Left colon (tissue), 2 donors: ENCODE measurements around the gene REEP1. TPM values are rescaled to one million over a fixed set of nuclear protein-coding genes. Genes with fewer than 3 reads are reported as not detected.

Experiments used
- ATAC-seq: fragments of 200-7000 bp; cut with Tn5 transposase; one replicate; pipeline ENCODE4 v1.9.1; 2020; ENCODE audit warnings: mild to moderate bottlenecking, moderate library complexity
- DNase-seq, 2 donors: peaks; one replicate each; pipeline ENCODE4 v3.0.0-alpha.2; 2020
- intact Hi-C, 2 donors: fragments of 100-400 bp; cut with DNase I in 1 of 2; cut with micrococcal nuclease in 1 of 2; formaldehyde crosslinking; loops; one replicate each; pipeline versions ENCODE4 v1.11.2 to v1.14.0; 2022; cut with DNase I, micrococcal nuclease
- microRNA-seq, 2 donors: library from miRNA; unstranded; fragments of <30 nt; microRNA quantifications; one replicate each; pipeline versions ENCODE4 v1.1.0 to v1.2.0, GENCODE V29; 2020
- total RNA-seq, 2 donors: library from RNA; stranded (reverse); fragmentation: NEBNext Ultra II Directional; extraction: Animal tissue kit (Norgen Biotek cat#: 25700); gene quantifications; one replicate each; pipeline ENCODE4 v1.2.1, GENCODE V29; 2021
- donor health status: DM: no; HTN: no; CAD: no.
- donor health status: DM: yes; HTN: yes; CAD: no.

REEP1 gene
- total RNA-seq, 2 donors from 2014 or later: 4.2 to 7.1 TPM

- ATAC-seq: no peak
- intact Hi-C loops: no loop called here
Observed at GRCh38 chr2:86193901-86194567, 143.4 kb downstream of the REEP1 start.

GRCh38 chr2:86189782-86190416 lies 147.5 kb downstream of the REEP1 start:
- DNase-seq (no peak), ATAC-seq (no peak)
- intact Hi-C loops: no loop called here

More at GRCh38 chr2:86193901-86194567, 143.4 kb downstream of the REEP1 start:
- no peak for DNase-seq

DNA sequence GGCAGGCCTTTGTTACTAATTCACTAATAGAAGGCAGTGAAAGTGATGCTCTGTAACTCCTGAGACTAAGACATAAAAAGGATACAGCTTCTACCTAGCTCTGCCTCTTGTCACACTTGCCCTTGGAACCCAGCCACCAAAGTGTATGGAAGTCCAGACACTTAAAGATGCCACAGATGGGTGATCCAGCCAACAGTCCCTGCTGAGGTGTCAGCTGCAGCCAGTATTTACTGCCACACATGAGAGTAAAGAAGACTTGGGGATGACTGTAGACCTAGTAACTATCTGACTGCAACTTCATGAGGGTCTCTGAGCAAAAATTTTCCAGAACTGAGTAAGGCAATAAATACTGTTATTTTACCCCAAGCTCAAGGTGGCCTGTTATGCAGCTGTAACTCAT lies 151.0 kb downstream of the REEP1 start:
- no peak for ATAC-seq
- DNase-seq: no peak
- intact Hi-C loops: no loop called here

DNA sequence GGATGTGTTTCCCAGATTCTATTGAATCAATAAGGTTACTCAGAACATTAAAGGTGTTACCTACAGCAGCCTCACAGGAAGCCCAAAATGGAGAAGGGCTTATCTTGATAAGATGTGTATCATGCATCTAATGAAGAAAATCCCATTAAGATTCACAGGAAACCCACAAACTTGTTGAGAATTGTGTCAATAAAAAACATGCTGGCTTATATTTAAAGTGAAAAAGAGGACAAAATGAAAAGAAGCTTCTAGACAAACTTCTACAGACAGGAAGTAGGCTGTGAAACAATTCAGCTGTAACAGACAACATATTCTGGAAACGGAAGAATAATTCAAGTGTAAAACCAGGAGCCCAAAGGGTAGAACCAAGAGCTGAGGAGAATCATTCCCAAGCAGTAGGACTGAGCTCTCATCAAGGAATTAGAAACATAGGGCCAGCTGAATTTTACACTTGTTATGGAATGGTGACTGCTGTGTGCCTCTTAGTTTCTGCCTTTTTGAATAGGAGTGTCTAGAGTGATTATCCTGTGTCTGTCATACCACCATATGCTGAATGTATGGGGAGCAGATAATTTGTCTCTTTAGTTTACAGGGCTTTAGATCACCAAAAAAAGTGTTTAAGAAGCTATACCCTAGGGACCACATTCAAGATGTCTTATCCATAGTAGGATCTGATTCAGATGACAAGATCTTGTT lies 151.8 kb downstream of the REEP1 start:
- intact Hi-C loops: no loop called here
- no peak for ATAC-seq
- no peak for DNase-seq

DNA sequence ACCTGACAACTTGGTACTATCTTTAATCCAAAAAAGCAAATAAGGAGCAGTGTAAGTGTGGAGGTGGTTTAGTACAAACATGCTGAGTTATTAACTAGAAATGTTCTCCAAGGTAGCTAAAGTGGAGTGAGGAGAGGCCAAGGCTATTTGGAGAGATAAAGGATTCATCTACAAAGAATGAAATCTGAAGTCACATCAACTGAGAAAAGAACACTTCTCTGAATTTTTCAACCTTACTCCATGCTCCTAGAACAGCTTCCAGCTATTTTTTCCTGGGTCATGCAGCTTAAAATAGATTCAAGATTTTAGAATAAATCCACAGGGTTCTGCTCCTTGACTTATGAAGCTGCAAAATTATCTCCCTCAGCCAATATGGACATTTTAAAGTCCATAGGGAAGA lies 160.8 kb downstream of the REEP1 start:
- no peak for ATAC-seq
- intact Hi-C loops: no loop called here

GRCh38 chr2:86175828-86176227 lies 161.6 kb downstream of the REEP1 start:
- ATAC-seq (no peak), DNase-seq (no peak)
- intact Hi-C loops: no loop called here

More for the DNA sequence above, 160.8 kb downstream of the REEP1 start:
- no peak for DNase-seq

DNA sequence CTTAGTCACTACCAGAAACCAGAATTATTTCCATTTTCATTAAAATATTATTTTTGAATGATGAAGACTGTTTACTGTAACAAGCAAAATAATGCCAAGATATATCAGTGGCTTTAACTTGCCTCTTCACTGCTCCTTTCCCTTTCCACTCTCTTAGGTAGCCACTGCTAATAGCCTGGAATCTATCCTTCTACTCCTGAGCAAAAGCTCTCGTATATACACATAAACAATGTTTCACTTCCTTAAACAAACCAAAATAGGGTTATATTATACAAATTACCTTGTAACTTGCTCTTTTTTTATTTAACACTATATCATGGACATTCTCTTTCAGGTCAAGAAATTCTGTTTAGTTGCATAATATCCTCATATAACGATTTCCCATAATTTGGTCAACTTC lies 163.0 kb downstream of the REEP1 start:
- no peak for ATAC-seq
- intact Hi-C loops: no loop called here
- DNase-seq: no peak

- intact Hi-C loops: no loop called here
- DNase-seq (no peak), ATAC-seq (no peak)
Observed at GRCh38 chr2:86172610-86173009, 164.8 kb downstream of the REEP1 start.

- intact Hi-C loops: no loop called here
- no peak for DNase-seq
- ATAC-seq: no peak
Observed at GRCh38 chr2:86171295-86171694, 166.1 kb downstream of the REEP1 start.

GRCh38 chr2:86170449-86170848 lies 167.0 kb downstream of the REEP1 start:
- intact Hi-C loops: no loop called here
- ATAC-seq (no peak), DNase-seq (no peak)

Small RNA genes within 50 kb of the gene (microRNA-seq; reads per million reads assigned to microRNA genes)
- 0 to 0.53 reads per million in 2 donors for gene MIR4779

Other genes with a start within 250 kb of the REEP1 start
- gene POLR1A, start 231.7 kb downstream of the REEP1 start, total RNA-seq: 10 to 100 TPM; 18.4 to 29.9 TPM
- gene PTCD3, start 231.4 kb downstream of the REEP1 start, total RNA-seq: 100 to 1,000 TPM in 1 of 2 donors, 10 to 100 TPM in 1; 73.8 to 101 TPM
- 100 to 1,000 TPM; 107 to 137 TPM for gene IMMT, start 142.2 kb downstream of the REEP1 start, total RNA-seq
- gene MRPL35, start 138.2 kb downstream of the REEP1 start, total RNA-seq: 10 to 100 TPM; 62.7 to 81.9 TPM
- 10 to 100 TPM; 33.0 to 56.6 TPM for gene KDM3A, start 103.7 kb upstream of the REEP1 start, total RNA-seq
- gene CHMP3, start 225.8 kb upstream of the REEP1 start, total RNA-seq: 100 to 1,000 TPM; 173 to 190 TPM